GM12892 (cell line): ENCODE data around the gene MCAT.

ENCODE experiments used
- POLR2A ChIP-seq: IDR thresholded peaks from 2 replicates; pipeline ENCODE4 v1.6.1; 2011; ENCODE audit warnings: low read depth, low read length, control low read depth
- POLR2AphosphoS5 ChIP-seq: IDR thresholded peaks from 2 replicates; pipeline ENCODE4 v1.6.1; 2011; ENCODE audit warnings: low read depth, low read length, control low read depth
- TAF1 ChIP-seq: IDR thresholded peaks from 2 replicates; pipeline ENCODE4 v1.6.1; 2011; ENCODE audit warnings: low read depth, mild to moderate bottlenecking, control low read depth, low read length, borderline replicate concordance

DNA sequence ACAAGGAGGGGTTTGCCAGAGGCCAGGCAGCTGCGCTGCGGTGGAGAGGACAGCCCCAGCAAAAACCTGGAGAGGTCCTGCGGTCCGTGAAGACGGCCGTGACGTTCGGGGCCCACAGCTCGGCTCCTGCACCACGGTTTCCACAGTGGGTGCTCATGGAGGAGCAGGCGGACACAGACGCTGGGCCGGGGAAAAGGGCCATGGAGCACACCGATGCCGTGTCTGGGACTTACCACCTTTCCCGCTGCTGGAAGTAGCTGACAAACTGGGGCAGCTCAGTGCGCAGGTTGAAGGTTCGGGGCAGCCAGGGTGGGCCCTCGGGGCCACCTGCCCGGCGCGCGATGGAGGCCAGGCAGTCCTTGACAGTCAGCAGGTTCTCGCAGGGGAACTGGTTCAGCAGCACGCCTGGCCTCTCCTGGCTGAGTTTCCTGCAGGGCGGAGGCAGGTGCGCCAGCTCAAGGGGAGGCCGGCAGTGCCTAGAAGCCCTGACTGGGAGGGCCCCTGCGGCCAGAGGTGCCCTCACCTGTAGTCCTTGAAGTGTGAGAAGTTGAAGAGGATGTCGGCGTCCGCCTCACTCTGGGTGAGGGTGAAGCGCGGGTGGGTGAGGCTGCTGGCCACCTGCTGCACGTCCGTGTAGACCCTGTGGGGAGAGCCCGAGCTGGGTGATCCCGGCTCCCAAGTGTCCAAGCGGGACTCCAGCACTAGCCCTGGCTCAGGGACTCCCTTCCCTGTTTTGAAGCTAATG, 30.9 kb upstream of the MCAT start:
- TF ChIP-seq TAF1 (no peak), POLR2A (no peak), POLR2AphosphoS5 (no peak)
